Endothelial cell of umbilical vein (primary cell): ENCODE measurements around the gene YWHAH. TPM values are rescaled to one million over a fixed set of nuclear protein-coding genes. Genes with fewer than 3 reads are reported as not detected.

Experiments
- BruUV-seq: library from RNA; stranded (reverse); fragments of 400-500 nt; replicated peaks from 2 replicates; lab custom pipeline; 2021; lab: Mats Ljungman, UMichigan
- CTCF ChIA-PET: fragments of 300-600, 350-600 bp; sonication (Branson Sonifier 250); formaldehyde crosslinking; loops from one replicate; lab custom pipeline; 2021; ENCODE audit warnings: antibody characterized with exemption, inconsistent platforms; lab: Charles Lee
- POLR2A ChIA-PET: fragments of 300-600, 350-600 bp; sonication (Branson Sonifier 250); formaldehyde crosslinking; loops from one replicate; lab custom pipeline; 2021; ENCODE audit warnings: antibody characterized with exemption, inconsistent platforms; lab: Charles Lee
- DNase-seq: peaks from one replicate; pipeline ENCODE4 v3.0.0-alpha.2; 2011; ENCODE audit warnings: low read depth, low spot score
- FAIRE-seq: peaks from 2 replicates; lab custom pipeline; 2011; peaks lifted over from hg19 to GRCh38; lab: Jason Lieb, UNC
- H2AFZ ChIP-seq: 2 replicates; pipeline ENCODE4 v1.6.0; 2012; ENCODE audit warnings: low read depth, low read length, control low read depth, inconsistent platforms
- H3K27ac ChIP-seq: 2 replicates; pipeline ENCODE4 v1.5.1; 2011; ENCODE audit warnings: low read depth, mild to moderate bottlenecking, control low read depth, low read length, moderate library complexity; ENCODE audit not compliant: insufficient read depth
- H3K27me3 ChIP-seq, 2 experiments: 2 replicates each; pipeline versions ENCODE4 v1.6.0 to v1.6.1; 2011; ENCODE audit warnings: low read length in 2 of 2, mixed read lengths in 1 of 2; ENCODE audit not compliant: control insufficient read depth in 2 of 2, insufficient read depth in 2 of 2
- H3K36me3 ChIP-seq, 2 experiments: 2 replicates in 1 of 2; 3 replicates in 1 of 2; pipeline ENCODE4 v1.5.1; 2011; ENCODE audit warnings: low read length in 2 of 2, mild to moderate bottlenecking in 1 of 2, moderate library complexity in 1 of 2; ENCODE audit not compliant: control insufficient read depth in 2 of 2, insufficient read depth in 2 of 2; ENCODE audit errors: extremely low read depth in 1 of 2
- H3K4me1 ChIP-seq: 3 replicates; pipeline ENCODE4 v1.5.1; 2011; ENCODE audit warnings: mild to moderate bottlenecking, low read length; ENCODE audit not compliant: control insufficient read depth, insufficient read depth; ENCODE audit errors: extremely low read depth
- H3K4me2 ChIP-seq: 2 replicates; pipeline ENCODE4 v1.6.1; 2011; ENCODE audit warnings: low read length, control low read depth, mixed read lengths; ENCODE audit not compliant: insufficient read depth
- H3K4me3 ChIP-seq, 3 experiments: fragments of 200-600 bp in 1 of 3; sonication (generic), shearing (Covaris generic) in 1 of 3; replicated peaks in 1 of 3; 2 replicates each; pipeline ENCODE4 v1.5.1; 2011 to 2016; ENCODE audit warnings: control low read depth in 3 of 3, low read length in 3 of 3, mild to moderate bottlenecking in 2 of 3, inconsistent platforms in 1 of 3, low read depth in 1 of 3, moderate library complexity in 1 of 3; ENCODE audit not compliant: insufficient read depth in 1 of 3
- H3K79me2 ChIP-seq: 2 replicates; pipeline ENCODE4 v1.6.0; 2012; ENCODE audit warnings: low read length, inconsistent platforms; ENCODE audit not compliant: control insufficient read depth, insufficient read depth
- H3K9ac ChIP-seq: replicated peaks from 2 replicates; pipeline ENCODE3; 2011; ENCODE audit warnings: low read length, control low read depth; ENCODE audit not compliant: insufficient read depth; ENCODE audit errors: extremely low read depth
- H3K9me1 ChIP-seq: replicated peaks from 3 replicates; pipeline ENCODE4 v1.6.0; 2011; ENCODE audit warnings: mild to moderate bottlenecking, low read length; ENCODE audit not compliant: control insufficient read depth, insufficient read depth; ENCODE audit errors: extremely low read depth
- H3K9me3 ChIP-seq: replicated peaks from 2 replicates; pipeline ENCODE4 v1.5.1; 2012; ENCODE audit warnings: low read length, inconsistent platforms; ENCODE audit not compliant: control insufficient read depth, insufficient read depth
- H4K20me1 ChIP-seq: replicated peaks from 2 replicates; pipeline ENCODE3; 2011; ENCODE audit warnings: mild to moderate bottlenecking, low read length; ENCODE audit not compliant: control insufficient read depth, insufficient read depth; ENCODE audit errors: extremely low read depth
- CTCF ChIP-seq, 2 donors: IDR thresholded peaks; 1 replicate in 1 of 2; 2 replicates in 1 of 2; pipeline ENCODE4 v1.5.1; 2011; ENCODE audit warnings: low read length in 2 of 2, mild to moderate bottlenecking in 2 of 2, moderate library complexity in 2 of 2, control low read depth in 1 of 2, inconsistent platforms in 1 of 2, low read depth in 1 of 2; ENCODE audit not compliant: insufficient read depth in 1 of 2; ENCODE audit errors: extremely low read depth in 1 of 2
- EZH2 ChIP-seq: IDR thresholded peaks from 2 replicates; pipeline ENCODE4 v1.6.1; 2012; ENCODE audit warnings: borderline replicate concordance, low read depth, mild to moderate bottlenecking, moderate library complexity, low read length, inconsistent platforms; ENCODE audit not compliant: severe bottlenecking
- GATA2 ChIP-seq: IDR thresholded peaks from 2 replicates; pipeline ENCODE4 v1.7.0; 2011; ENCODE audit warnings: low read depth, mild to moderate bottlenecking, moderate library complexity, mixed read lengths, low read length; ENCODE audit not compliant: insufficient read length, insufficient read depth
- JUN ChIP-seq: IDR thresholded peaks from 2 replicates; pipeline ENCODE4 v1.6.1; 2011; ENCODE audit warnings: borderline replicate concordance, low read depth; ENCODE audit not compliant: insufficient read length, insufficient read depth
- MYC ChIP-seq: IDR thresholded peaks from one replicate; pipeline ENCODE4 v1.6.1; 2011; ENCODE audit warnings: mild to moderate bottlenecking, low read depth, low read length
- POLR2AphosphoS5 ChIP-seq: IDR thresholded peaks from 2 replicates; pipeline ENCODE4 v1.6.1; 2012; ENCODE audit warnings: low read depth, mild to moderate bottlenecking, control low read depth, low read length, moderate library complexity; ENCODE audit not compliant: insufficient read depth
- dilution Hi-C: fragments of 300-500 bp; cut with MboI; formaldehyde crosslinking; loops from one replicate; pipeline ENCODE4 v1.15.0; 2019; ENCODE audit warnings: low sequenced_read_pairs; ENCODE audit not compliant: extremely low pct_ligation_motif_present
- intact Hi-C: fragments of 100-400 bp; cut with micrococcal nuclease; formaldehyde crosslinking; loops from one replicate; pipeline ENCODE4 v1.10.0; 2022
- polyA plus RNA-seq, 4 experiments: library from polyadenylated mRNA; depleted of rRNA in 3 of 4; stranded (reverse) in 3 of 4; unstranded in 1 of 4; fragments of >200 nt; gene quantifications; 2 replicates each; pipeline versions ENCODE4 v1.2.1 to v1.2.3, GENCODE V29; 2011 to 2012; ENCODE audit warnings: missing spikeins in 1 of 4
- total RNA-seq: library from RNA; stranded (reverse); gene quantifications from 2 replicates; pipeline ENCODE4 v1.2.3, GENCODE V29; 2021
- TF ChIP-seq, protein P1 (sequence below): IDR thresholded peaks from 2 replicates; pipeline ENCODE4 v1.6.1; 2011; ENCODE audit not compliant: insufficient read depth, insufficient read length

The YWHAH gene
- total and polyA plus RNA-seq, 2 donors (not counting 3 experiments of a cell fraction or from before 2014, with no cell fraction given) = 73.6 to 170 TPM

GRCh38 chr22:31957970-31958594, 13.7 kb downstream of the YWHAH start:
- dilution Hi-C loops = loop anchor here (10.0 kb wide), 1 partner anchor 203 kb away; the partner anchor contains the start of genes DEPDC5 and PRR14L
- H3K36me3 ChIP-seq = peaks cover 6 to 12% of the 10 kb centered on the region in 2 experiments
- POLR2A ChIA-PET = no interaction called here

More at GRCh38 chr22:31957970-31958594, 13.7 kb downstream of the YWHAH start:
- Histone ChIP-seq H3K9me1 (no peaks in the 10 kb centered on the region), H3K79me2 (peaks cover 38% of the 10 kb centered on the region), H3K9ac (no peak overlapping the region), H2AFZ (no peak overlapping the region), H3K4me3 (no peak overlapping the region), H3K9me3 (no peaks in the 10 kb centered on the region), H3K4me1 (peaks cover 22% of the 10 kb centered on the region), H4K20me1 (peaks cover 13% of the 10 kb centered on the region), H3K27me3 (peaks cover 0 to 4% of the 10 kb centered on the region in 2 experiments), H3K4me2 (no peak overlapping the region), H3K27ac (no peak overlapping the region)
- no TSS peak for BruUV-seq
- CTCF ChIA-PET = no interaction called here
- intact Hi-C loops = no loop called here
- TF ChIP-seq CTCF (IDR thresholded peaks at IDR 0.05; ENCODE audit: extremely low read depth in 1 of 2, insufficient read depth in 1 of 2, low read depth in 1 of 2, low read length in 2 of 2) (no peak), MYC (no peak), GATA2 (no peak), EZH2 (no peak), POLR2AphosphoS5 (no peak), JUN (no peak)
- TF ChIP-seq, protein P1, sequence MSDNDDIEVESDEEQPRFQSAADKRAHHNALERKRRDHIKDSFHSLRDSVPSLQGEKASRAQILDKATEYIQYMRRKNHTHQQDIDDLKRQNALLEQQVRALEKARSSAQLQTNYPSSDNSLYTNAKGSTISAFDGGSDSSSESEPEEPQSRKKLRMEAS = no peak
- no peak for DNase-seq
- no peak for FAIRE-seq
